ENCODE data around the gene AFF3.

DNA sequence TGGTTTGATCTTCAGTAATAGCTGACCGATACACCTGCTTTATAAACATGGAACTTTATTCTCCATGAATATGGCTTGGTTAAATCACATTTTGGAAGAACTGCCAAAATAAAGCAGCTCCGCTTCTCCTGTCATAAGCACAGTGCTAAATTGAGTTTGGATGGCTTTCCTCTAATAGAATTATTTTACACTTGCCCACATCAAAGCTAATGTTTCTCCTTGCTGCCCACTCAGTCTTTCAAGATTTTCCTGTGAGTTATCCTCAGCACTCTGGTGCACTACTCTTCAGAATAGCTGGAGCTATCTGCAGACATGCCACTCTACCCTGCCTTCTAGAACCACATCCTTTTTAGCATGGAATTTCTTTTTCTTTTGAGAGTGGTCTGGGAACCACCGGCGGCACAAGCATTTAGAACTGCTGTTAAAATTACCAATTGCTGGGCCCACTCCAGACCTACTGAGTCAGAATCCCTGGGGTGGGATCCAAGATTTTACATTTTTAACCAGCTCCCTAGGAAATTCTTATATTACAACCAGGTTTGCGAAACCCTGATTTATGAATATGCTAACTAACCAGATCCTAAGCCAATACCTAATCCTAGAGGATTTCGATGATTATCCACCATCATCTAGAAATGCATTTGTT, 283.3 kb downstream of the AFF3 start:
- TF ChIP-seq, protein P1, sequence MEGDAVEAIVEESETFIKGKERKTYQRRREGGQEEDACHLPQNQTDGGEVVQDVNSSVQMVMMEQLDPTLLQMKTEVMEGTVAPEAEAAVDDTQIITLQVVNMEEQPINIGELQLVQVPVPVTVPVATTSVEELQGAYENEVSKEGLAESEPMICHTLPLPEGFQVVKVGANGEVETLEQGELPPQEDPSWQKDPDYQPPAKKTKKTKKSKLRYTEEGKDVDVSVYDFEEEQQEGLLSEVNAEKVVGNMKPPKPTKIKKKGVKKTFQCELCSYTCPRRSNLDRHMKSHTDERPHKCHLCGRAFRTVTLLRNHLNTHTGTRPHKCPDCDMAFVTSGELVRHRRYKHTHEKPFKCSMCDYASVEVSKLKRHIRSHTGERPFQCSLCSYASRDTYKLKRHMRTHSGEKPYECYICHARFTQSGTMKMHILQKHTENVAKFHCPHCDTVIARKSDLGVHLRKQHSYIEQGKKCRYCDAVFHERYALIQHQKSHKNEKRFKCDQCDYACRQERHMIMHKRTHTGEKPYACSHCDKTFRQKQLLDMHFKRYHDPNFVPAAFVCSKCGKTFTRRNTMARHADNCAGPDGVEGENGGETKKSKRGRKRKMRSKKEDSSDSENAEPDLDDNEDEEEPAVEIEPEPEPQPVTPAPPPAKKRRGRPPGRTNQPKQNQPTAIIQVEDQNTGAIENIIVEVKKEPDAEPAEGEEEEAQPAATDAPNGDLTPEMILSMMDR (IDR thresholded peaks at IDR 0.05), result no peak
- TF ChIP-seq POLR2AphosphoS5 (IDR thresholded peaks at IDR 0.05), result no peak

All from stomach (tissue), 4 donors.